Epithelial cell of proximal tubule (primary cell): ENCODE results near the gene GLT1D1. TPM values are rescaled to one million over a fixed set of nuclear protein-coding genes. Genes with fewer than 3 reads are reported as not detected.

Source experiments
- DNase-seq: peaks from one replicate; pipeline ENCODE4 v3.0.0-alpha.2; 2011; ENCODE audit warnings: low read depth
- H3K4me3 ChIP-seq: 2 replicates; pipeline ENCODE4 v1.5.1; 2011; ENCODE audit warnings: low read depth, mild to moderate bottlenecking, low read length
- CTCF ChIP-seq: conservative IDR thresholded peaks from 2 replicates; pipeline ENCODE4 v1.5.1; 2012; ENCODE audit warnings: low read depth, mild to moderate bottlenecking, low read length
- total RNA-seq: library from RNA; depleted of rRNA; stranded (reverse); fragments of >200 nt; gene quantifications from 2 replicates; pipeline ENCODE4 v1.2.3, GENCODE V29; 2015

The GLT1D1 gene
- total RNA-seq, 1 donor from 2014 or later: 0.46 TPM

GRCh38 chr12:128918481-128919260, 65.4 kb downstream of the GLT1D1 start:
- H3K4me3 ChIP-seq: no peak overlapping the region
- no peak for DNase-seq
- TF ChIP-seq CTCF: no peak

GRCh38 chr12:128920468-128920867, 67.2 kb downstream of the GLT1D1 start:
- H3K4me3 ChIP-seq: no peak overlapping the region
- DNase-seq: no peak
- TF ChIP-seq CTCF: no peak

- no peak overlapping the region for H3K4me3 ChIP-seq
- no peak for TF ChIP-seq CTCF
- no peak for DNase-seq
These were observed 75.1 kb downstream of the GLT1D1 start for GRCh38 chr12:128928361-128928760.

- no peak for DNase-seq
- no peak overlapping the region for H3K4me3 ChIP-seq
- TF ChIP-seq CTCF: no peak
These were observed 75.8 kb downstream of the GLT1D1 start for GRCh38 chr12:128929057-128929456.

- no peak for DNase-seq
- no peak overlapping the region for H3K4me3 ChIP-seq
- no peak for TF ChIP-seq CTCF
These were observed 77.3 kb downstream of the GLT1D1 start for GRCh38 chr12:128930606-128931005.

GRCh38 chr12:128932521-128932920, 79.2 kb downstream of the GLT1D1 start:
- DNase-seq: no peak
- TF ChIP-seq CTCF: no peak
- no peak overlapping the region for H3K4me3 ChIP-seq

- no peak overlapping the region for H3K4me3 ChIP-seq
- no peak for TF ChIP-seq CTCF
- DNase-seq: no peak
These were observed 79.8 kb downstream of the GLT1D1 start for GRCh38 chr12:128933039-128933438.
